ENCODE results near the gene OR9Q1.

The OR9Q1 gene

DNA sequence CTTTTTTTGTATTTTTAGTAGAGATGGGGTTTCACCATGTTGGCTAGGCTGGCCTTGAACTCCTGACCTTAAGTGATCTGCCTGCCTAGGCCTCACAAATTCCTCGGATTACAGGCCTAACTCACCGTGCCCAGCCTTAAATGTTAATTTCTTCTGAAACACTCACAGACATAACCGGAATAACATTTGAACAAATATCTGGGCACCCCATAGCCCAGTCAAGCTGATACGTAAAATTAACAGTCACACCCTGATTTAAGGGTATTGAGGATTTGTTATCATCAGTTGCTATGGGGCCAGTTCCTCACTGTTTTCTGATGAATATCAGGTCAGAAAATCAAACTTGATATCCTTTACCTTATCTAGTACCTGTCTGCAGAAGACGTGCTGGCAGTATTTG is 23.0 kb upstream of the OR9Q1 start:
- Histone ChIP-seq H3K4me3 (ENCODE audit: low read depth in 1 of 2, low read length in 2 of 2) (no peak overlapping the region), H3K79me2 (ENCODE audit: insufficient read depth, low read length) (no peaks in the 10 kb centered on the region), H3K4me1 (ENCODE audit: insufficient read depth, low read length) (no peaks in the 10 kb centered on the region), H3K36me3 (ENCODE audit: insufficient read depth, low read length) (no peaks in the 10 kb centered on the region), H2AFZ (ENCODE audit: low read depth, low read length) (no peak overlapping the region), H3K27me3 (ENCODE audit: insufficient read depth, low read length, poor library complexity) (no peaks in the 10 kb centered on the region), H3K4me2 (ENCODE audit: insufficient read depth, low read length) (no peak overlapping the region), H4K20me1 (ENCODE audit: insufficient read depth, low read length) (no peaks in the 10 kb centered on the region), H3K9ac (ENCODE audit: low read depth, low read length) (no peak overlapping the region), H3K27ac (ENCODE audit: low read length) (no peak overlapping the region), H3K9me3 (ENCODE audit: insufficient read depth, low read length, severe bottlenecking) (no peaks in the 10 kb centered on the region)
- ATAC-seq (ENCODE audit: insufficient read depth, low read depth), result no peak
- no peak for DNase-seq
- no peak for TF ChIP-seq EZH2 (IDR thresholded peaks at IDR 0.05; ENCODE audit: borderline replicate concordance, low read depth, low read length, severe bottlenecking)
- TF ChIP-seq, protein P1, sequence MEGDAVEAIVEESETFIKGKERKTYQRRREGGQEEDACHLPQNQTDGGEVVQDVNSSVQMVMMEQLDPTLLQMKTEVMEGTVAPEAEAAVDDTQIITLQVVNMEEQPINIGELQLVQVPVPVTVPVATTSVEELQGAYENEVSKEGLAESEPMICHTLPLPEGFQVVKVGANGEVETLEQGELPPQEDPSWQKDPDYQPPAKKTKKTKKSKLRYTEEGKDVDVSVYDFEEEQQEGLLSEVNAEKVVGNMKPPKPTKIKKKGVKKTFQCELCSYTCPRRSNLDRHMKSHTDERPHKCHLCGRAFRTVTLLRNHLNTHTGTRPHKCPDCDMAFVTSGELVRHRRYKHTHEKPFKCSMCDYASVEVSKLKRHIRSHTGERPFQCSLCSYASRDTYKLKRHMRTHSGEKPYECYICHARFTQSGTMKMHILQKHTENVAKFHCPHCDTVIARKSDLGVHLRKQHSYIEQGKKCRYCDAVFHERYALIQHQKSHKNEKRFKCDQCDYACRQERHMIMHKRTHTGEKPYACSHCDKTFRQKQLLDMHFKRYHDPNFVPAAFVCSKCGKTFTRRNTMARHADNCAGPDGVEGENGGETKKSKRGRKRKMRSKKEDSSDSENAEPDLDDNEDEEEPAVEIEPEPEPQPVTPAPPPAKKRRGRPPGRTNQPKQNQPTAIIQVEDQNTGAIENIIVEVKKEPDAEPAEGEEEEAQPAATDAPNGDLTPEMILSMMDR (IDR thresholded peaks at IDR 0.05; ENCODE audit: borderline replicate concordance, extremely low read depth, low read length, poor library complexity, severe bottlenecking), result no peak

DNA sequence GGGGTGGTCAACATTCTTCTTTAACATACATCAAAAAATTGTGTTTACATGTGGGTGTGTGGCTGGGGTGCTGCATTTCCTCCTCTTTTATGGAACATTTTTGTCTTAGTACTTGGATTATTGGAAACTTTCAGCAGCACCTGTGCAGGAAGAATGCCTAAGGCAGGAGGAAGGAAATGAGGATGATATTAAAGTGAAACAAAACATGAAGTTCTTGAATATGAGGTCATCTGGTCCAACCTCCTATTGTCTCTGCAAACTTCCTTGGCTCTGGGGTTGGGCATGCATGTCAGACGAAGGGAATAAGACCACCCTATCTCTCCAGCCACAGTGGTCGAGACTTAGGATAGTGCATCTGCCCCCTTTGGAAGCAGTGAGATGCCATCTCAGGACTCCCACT is 20.6 kb upstream of the OR9Q1 start:
- H3K27ac ChIP-seq (ENCODE audit: low read length), result no peak overlapping the region
- H3K4me2 ChIP-seq (ENCODE audit: insufficient read depth, low read length), result no peak overlapping the region
- DNase-seq (no peak), ATAC-seq (ENCODE audit: insufficient read depth, low read depth) (no peak)
- H2AFZ ChIP-seq (ENCODE audit: low read depth, low read length), result no peak overlapping the region
- H3K27me3 ChIP-seq (ENCODE audit: insufficient read depth, low read length, poor library complexity), result no peaks in the 10 kb centered on the region
- H3K9me3 ChIP-seq (ENCODE audit: insufficient read depth, low read length, severe bottlenecking), result no peaks in the 10 kb centered on the region
- TF ChIP-seq EZH2 (IDR thresholded peaks at IDR 0.05; ENCODE audit: borderline replicate concordance, low read depth, low read length, severe bottlenecking), result no peak
- TF ChIP-seq, protein P1 (IDR thresholded peaks at IDR 0.05; ENCODE audit: borderline replicate concordance, extremely low read depth, low read length, poor library complexity, severe bottlenecking), result no peak
- no peaks in the 10 kb centered on the region for H4K20me1 ChIP-seq (ENCODE audit: insufficient read depth, low read length)
- H3K36me3 ChIP-seq (ENCODE audit: insufficient read depth, low read length), result no peaks in the 10 kb centered on the region
- H3K79me2 ChIP-seq (ENCODE audit: insufficient read depth, low read length), result no peaks in the 10 kb centered on the region
- H3K4me3 ChIP-seq (ENCODE audit: low read depth in 1 of 2, low read length in 2 of 2), result no peak overlapping the region
- H3K9ac ChIP-seq (ENCODE audit: low read depth, low read length), result no peak overlapping the region
- H3K4me1 ChIP-seq (ENCODE audit: insufficient read depth, low read length), result no peaks in the 10 kb centered on the region

DNA sequence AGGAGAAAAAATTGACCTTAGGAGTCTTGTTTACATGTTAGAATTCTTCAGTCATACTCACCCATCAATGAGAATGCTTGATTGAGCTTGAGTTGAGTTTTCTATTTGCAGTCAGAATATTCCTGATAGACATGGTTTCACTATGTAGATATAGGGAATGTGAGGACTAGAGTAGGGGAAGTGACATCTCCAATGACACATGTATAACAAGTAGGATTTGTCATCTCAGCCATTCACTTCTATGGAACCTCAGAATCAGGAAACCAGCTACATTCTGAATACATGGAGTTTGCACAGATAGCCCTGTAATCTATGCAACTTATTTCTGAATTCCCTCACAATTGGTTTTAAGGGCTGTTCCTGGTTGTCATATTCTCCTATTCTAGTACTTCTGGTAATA is 20.1 kb upstream of the OR9Q1 start:
- Histone ChIP-seq H3K36me3 (ENCODE audit: insufficient read depth, low read length) (no peaks in the 10 kb centered on the region), H3K4me3 (ENCODE audit: low read depth in 1 of 2, low read length in 2 of 2) (no peak overlapping the region), H2AFZ (ENCODE audit: low read depth, low read length) (no peak overlapping the region), H3K4me2 (ENCODE audit: insufficient read depth, low read length) (no peak overlapping the region), H3K27ac (ENCODE audit: low read length) (no peak overlapping the region), H3K27me3 (ENCODE audit: insufficient read depth, low read length, poor library complexity) (no peaks in the 10 kb centered on the region), H4K20me1 (ENCODE audit: insufficient read depth, low read length) (no peaks in the 10 kb centered on the region), H3K9ac (ENCODE audit: low read depth, low read length) (no peak overlapping the region), H3K9me3 (ENCODE audit: insufficient read depth, low read length, severe bottlenecking) (no peaks in the 10 kb centered on the region), H3K79me2 (ENCODE audit: insufficient read depth, low read length) (no peaks in the 10 kb centered on the region), H3K4me1 (ENCODE audit: insufficient read depth, low read length) (no peaks in the 10 kb centered on the region)
- DNase-seq (no peak), ATAC-seq (ENCODE audit: insufficient read depth, low read depth) (no peak)
- TF ChIP-seq, protein P1 (IDR thresholded peaks at IDR 0.05; ENCODE audit: borderline replicate concordance, extremely low read depth, low read length, poor library complexity, severe bottlenecking), result no peak
- no peak for TF ChIP-seq EZH2 (IDR thresholded peaks at IDR 0.05; ENCODE audit: borderline replicate concordance, low read depth, low read length, severe bottlenecking)

DNA sequence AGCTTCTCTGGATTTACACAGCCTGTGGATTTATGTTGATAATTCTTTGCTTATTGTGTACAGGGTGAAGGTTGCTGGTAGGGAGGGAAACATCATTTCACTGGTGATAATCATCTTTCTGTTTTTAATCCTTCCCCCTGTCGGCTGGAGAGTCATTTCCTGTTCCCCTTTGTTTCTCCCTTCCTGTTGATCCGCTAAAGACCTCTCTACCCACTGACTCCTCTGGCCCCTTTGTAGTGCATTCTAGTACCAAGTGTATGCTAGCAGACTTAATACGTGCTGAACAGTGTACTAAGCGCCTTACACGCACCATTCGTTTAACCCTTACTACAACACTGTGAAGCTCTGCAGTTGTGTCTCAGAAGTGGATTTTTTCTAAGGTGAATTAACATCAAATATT is 19.0 kb upstream of the OR9Q1 start:
- DNase-seq, result no peak
- TF ChIP-seq EZH2 (IDR thresholded peaks at IDR 0.05; ENCODE audit: borderline replicate concordance, low read depth, low read length, severe bottlenecking), result no peak
- TF ChIP-seq, protein P1 (IDR thresholded peaks at IDR 0.05; ENCODE audit: borderline replicate concordance, extremely low read depth, low read length, poor library complexity, severe bottlenecking), result no peak
- Histone ChIP-seq H3K4me1 (ENCODE audit: insufficient read depth, low read length) (no peaks in the 10 kb centered on the region), H4K20me1 (ENCODE audit: insufficient read depth, low read length) (no peaks in the 10 kb centered on the region), H3K9ac (ENCODE audit: low read depth, low read length) (no peak overlapping the region), H3K27ac (ENCODE audit: low read length) (no peak overlapping the region), H3K79me2 (ENCODE audit: insufficient read depth, low read length) (no peaks in the 10 kb centered on the region), H3K4me2 (ENCODE audit: insufficient read depth, low read length) (no peak overlapping the region), H3K9me3 (ENCODE audit: insufficient read depth, low read length, severe bottlenecking) (no peaks in the 10 kb centered on the region), H3K27me3 (ENCODE audit: insufficient read depth, low read length, poor library complexity) (no peaks in the 10 kb centered on the region), H2AFZ (ENCODE audit: low read depth, low read length) (no peak overlapping the region), H3K36me3 (ENCODE audit: insufficient read depth, low read length) (no peaks in the 10 kb centered on the region), H3K4me3 (ENCODE audit: low read depth in 1 of 2, low read length in 2 of 2) (no peak overlapping the region)
- ATAC-seq (ENCODE audit: insufficient read depth, low read depth), result peak; percentile 39; the same call in 1 of the 3 replicates

Measured in DND-41 (cell line).